ENCODE measurements around the gene MYBPC1. TPM values are rescaled to one million over a fixed set of nuclear protein-coding genes. Genes with fewer than 3 reads are reported as not detected.

MYBPC1 gene
- total and polyA plus RNA-seq, 2 donors from 2014 or later = not detected

GRCh38 chr12:101722392-101722791, 127.6 kb downstream of the MYBPC1 start:
- H3K4me3 ChIP-seq (ENCODE audit: low read length in 3 of 3) = no peak overlapping the region
- no peak overlapping the region for H3K9ac ChIP-seq (ENCODE audit: low read length in 3 of 3)
- intact Hi-C loops (cut with DNase I) = no loop called here
- FAIRE-seq = no peak
- DNase-seq = no peak
- H3K9me3 ChIP-seq (ENCODE audit: control insufficient read depth in 2 of 3, insufficient read depth in 1 of 3, low read length in 3 of 3) = no peaks in the 10 kb centered on the region
- no peaks in the 10 kb centered on the region for H3K27me3 ChIP-seq (ENCODE audit: control insufficient read depth, insufficient read depth, low read length)
- no peaks in the 10 kb centered on the region for H3K4me1 ChIP-seq (ENCODE audit: control insufficient read depth in 2 of 3, insufficient read depth in 2 of 3, low read depth in 1 of 3, low read length in 3 of 3)
- H3K27ac ChIP-seq (ENCODE audit: low read depth in 2 of 2, low read length in 2 of 2) = no peak overlapping the region
- TF ChIP-seq CTCF (IDR thresholded peaks at IDR 0.05; ENCODE audit: borderline replicate concordance, extremely low read depth, insufficient read depth) = no peak
- peaks cover 2 to 19% (median 6%) of the 10 kb centered on the region in 3 donors for H3K36me3 ChIP-seq (ENCODE audit: control insufficient read depth in 2 of 3, insufficient read depth in 3 of 3, low read length in 3 of 3)

DNA sequence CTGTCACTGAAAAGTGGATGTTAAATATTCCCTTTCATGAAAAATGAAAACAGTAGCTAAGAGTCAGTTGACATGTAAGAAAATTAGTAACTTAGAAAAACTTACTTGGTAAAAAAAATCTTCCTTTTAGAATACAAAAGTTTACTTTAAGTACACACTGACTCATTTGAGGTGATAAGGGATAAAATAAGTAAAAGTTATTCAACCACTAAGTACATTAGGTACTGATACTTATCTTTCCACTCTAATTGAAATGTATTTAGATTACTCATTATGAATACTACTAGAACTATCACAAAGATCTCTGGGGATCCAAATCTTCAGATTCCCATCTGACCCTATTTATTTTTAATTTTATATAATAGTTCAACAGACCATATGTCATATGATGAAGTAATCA, 132.3 kb downstream of the MYBPC1 start:
- Histone ChIP-seq H3K9ac (ENCODE audit: low read length in 3 of 3) (no peak overlapping the region), H3K4me3 (ENCODE audit: low read length in 3 of 3) (no peak overlapping the region), H3K9me3 (ENCODE audit: control insufficient read depth in 2 of 3, insufficient read depth in 1 of 3, low read length in 3 of 3) (no peaks in the 10 kb centered on the region), H3K27me3 (ENCODE audit: control insufficient read depth, insufficient read depth, low read length) (no peaks in the 10 kb centered on the region), H3K27ac (ENCODE audit: low read depth in 2 of 2, low read length in 2 of 2) (no peak overlapping the region), H3K4me1 (ENCODE audit: control insufficient read depth in 2 of 3, insufficient read depth in 2 of 3, low read depth in 1 of 3, low read length in 3 of 3) (no peaks in the 10 kb centered on the region), H3K36me3 (ENCODE audit: control insufficient read depth in 2 of 3, insufficient read depth in 3 of 3, low read length in 3 of 3) (peaks cover 2 to 22% (median 7%) of the 10 kb centered on the region in 3 donors)
- no peak for FAIRE-seq
- DNase-seq = no peak
- no peak for TF ChIP-seq CTCF (IDR thresholded peaks at IDR 0.05; ENCODE audit: borderline replicate concordance, extremely low read depth, insufficient read depth)
- intact Hi-C loops (cut with DNase I) = no loop called here

- Histone ChIP-seq H3K9ac (ENCODE audit: low read length in 3 of 3) (no peak overlapping the region), H3K4me1 (ENCODE audit: control insufficient read depth in 2 of 3, insufficient read depth in 2 of 3, low read depth in 1 of 3, low read length in 3 of 3) (peaks cover 0 to 8% (median 0%) of the 10 kb centered on the region in 3 donors), H3K36me3 (ENCODE audit: control insufficient read depth in 2 of 3, insufficient read depth in 3 of 3, low read length in 3 of 3) (peaks cover 0 to 14% (median 5%) of the 10 kb centered on the region in 3 donors), H3K27ac (ENCODE audit: low read depth in 2 of 2, low read length in 2 of 2) (no peak overlapping the region), H3K4me3 (ENCODE audit: low read length in 3 of 3) (no peak overlapping the region), H3K9me3 (ENCODE audit: control insufficient read depth in 2 of 3, insufficient read depth in 1 of 3, low read length in 3 of 3) (no peaks in the 10 kb centered on the region), H3K27me3 (ENCODE audit: control insufficient read depth, insufficient read depth, low read length) (no peaks in the 10 kb centered on the region)
- intact Hi-C loops (cut with DNase I) = no loop called here
- DNase-seq = no peak
- no peak for FAIRE-seq
- no peak for TF ChIP-seq CTCF (IDR thresholded peaks at IDR 0.05; ENCODE audit: borderline replicate concordance, extremely low read depth, insufficient read depth)
Observed at GRCh38 chr12:101729842-101730241, 135.1 kb downstream of the MYBPC1 start.

GRCh38 chr12:101732318-101732717, 137.5 kb downstream of the MYBPC1 start:
- no peaks in the 10 kb centered on the region for H3K9me3 ChIP-seq (ENCODE audit: control insufficient read depth in 2 of 3, insufficient read depth in 1 of 3, low read length in 3 of 3)
- no peak overlapping the region for H3K27ac ChIP-seq (ENCODE audit: low read depth in 2 of 2, low read length in 2 of 2)
- FAIRE-seq (no peak), DNase-seq (no peak)
- H3K4me1 ChIP-seq (ENCODE audit: control insufficient read depth in 2 of 3, insufficient read depth in 2 of 3, low read depth in 1 of 3, low read length in 3 of 3) = peaks cover 0 to 8% (median 0%) of the 10 kb centered on the region in 3 donors
- peaks cover 0 to 6% (median 3%) of the 10 kb centered on the region in 3 donors for H3K36me3 ChIP-seq (ENCODE audit: control insufficient read depth in 2 of 3, insufficient read depth in 3 of 3, low read length in 3 of 3)
- no peak for TF ChIP-seq CTCF (IDR thresholded peaks at IDR 0.05; ENCODE audit: borderline replicate concordance, extremely low read depth, insufficient read depth)
- intact Hi-C loops (cut with DNase I) = no loop called here
- H3K27me3 ChIP-seq (ENCODE audit: control insufficient read depth, insufficient read depth, low read length) = no peaks in the 10 kb centered on the region
- H3K4me3 ChIP-seq (ENCODE audit: low read length in 3 of 3) = no peak overlapping the region
- H3K9ac ChIP-seq (ENCODE audit: low read length in 3 of 3) = no peak overlapping the region
